NCI-H446 treated with DMSO at 0.1 percent for 48 hours (cell line): ENCODE measurements around the gene MAP2K4.
"Not testable (repeated sequence)": the region's sequence is repeated elsewhere in the genome, so short reads cannot be mapped to it uniquely, and the experiment has no call there.

Source experiments
- DNase-seq: peaks from one replicate; lab custom pipeline; 2025; lab: John Stamatoyannopoulos, UW

Gene MAP2K4

DNA sequence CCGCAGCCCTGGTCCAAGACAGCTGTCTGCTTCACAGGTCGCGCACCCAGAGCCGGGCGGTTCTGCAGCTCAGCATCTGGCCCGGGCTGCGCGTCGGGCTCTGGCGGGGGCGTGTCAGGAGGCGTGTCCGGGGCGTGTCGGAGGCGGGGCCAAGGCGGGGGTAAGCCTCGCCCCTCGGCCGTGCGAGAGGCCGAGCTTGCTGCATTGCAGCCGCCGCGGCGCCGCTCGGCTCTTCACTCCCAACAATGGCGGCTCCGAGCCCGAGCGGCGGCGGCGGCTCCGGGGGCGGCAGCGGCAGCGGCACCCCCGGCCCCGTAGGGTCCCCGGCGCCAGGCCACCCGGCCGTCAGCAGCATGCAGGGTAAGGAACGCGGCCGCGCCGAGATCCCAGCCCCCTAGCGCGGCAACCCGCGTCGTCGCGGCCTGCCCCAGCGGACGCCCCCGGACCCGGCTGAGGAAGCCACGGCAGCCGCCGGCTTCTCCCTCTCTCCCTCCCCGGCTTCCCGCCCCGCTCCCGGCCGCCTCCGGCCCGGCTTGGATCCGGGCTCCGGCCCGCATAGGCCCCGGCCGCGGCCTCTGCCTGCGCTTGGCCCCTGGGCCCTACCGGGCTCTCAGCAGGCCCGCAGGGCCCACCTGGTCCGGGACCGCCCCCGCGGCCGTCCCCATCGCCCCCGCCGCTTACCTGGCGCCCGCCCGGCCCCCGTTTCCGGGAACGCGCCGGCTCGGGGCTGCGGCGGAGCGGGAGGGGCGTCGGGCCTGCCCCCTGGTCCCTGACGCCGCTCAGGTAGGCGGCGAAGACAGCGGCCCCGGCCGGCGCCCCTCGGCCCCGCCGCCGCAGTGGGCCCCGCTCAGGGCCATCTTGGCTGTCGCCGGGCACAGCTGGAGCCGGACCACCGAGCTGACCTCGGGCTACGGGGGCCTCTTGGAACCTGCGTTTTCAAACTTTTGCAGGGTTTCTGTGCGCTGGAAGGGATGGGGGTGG, at the start of gene MAP2K4:
TSS of gene MAP2K4 (plus strand) at position 236 of the 981 bp plus-strand sequence. CDS start at position 246, 10 bp downstream.
- DNase-seq: peak; percentile 14

DNA sequence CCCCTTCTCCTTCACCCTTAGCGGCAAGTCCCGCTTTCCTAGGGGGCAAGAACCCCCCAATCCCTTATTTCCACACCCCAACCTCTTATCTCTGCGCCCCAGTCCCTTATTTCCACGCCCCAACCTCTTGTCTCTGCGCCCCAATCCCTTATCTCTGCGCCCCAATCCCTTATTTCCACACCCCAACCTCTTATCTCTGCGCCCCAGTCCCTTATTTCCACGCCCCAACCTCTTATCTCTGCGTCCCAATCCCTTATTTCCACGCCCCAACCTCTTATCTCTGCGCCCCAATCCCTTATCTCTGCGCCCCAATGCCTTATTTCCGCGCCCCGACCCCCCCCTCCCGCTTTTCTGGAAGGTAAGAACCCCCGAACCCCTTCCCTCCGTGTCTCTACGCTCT, 47.9 kb upstream of the MAP2K4 start:
- DNase-seq: not testable (repeated sequence)

DNA sequence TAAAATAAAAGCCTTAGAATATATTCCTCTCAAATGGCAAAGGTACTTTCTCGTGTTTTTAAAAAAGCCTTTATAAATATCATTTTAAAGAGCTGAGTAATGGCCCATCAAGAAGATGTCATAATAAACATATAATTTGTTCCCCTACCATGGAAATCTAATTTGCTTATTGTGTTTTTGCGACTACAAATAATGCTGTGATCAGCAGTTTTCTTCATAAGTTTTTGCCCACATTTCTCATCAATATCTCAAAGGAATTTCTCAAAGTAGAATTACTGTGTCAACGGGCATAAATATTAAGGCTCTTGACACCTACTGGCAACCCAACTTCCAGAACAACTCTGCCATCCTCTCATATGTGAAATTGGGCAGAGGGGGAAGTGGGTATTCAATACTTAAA, 40.9 kb upstream of the MAP2K4 start:
- no peak for DNase-seq

DNA sequence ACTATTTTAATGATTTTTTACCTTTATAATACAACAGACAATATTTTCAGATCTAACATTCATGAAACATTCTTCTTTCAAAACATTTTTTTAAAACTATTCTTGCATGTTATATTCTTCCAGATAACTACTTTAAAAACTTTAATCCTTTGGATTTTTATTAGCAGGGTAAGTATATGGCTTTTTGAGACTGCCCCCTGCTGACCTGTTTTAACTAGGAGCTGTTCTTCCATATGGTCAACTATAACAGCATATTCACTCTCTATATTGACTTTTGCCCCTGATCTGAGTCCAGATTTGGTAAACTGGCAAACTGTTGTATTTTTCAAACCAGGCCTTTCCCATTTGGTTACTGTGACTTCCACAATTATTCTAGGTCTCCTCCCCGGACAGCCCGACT, 39.9 kb upstream of the MAP2K4 start:
- DNase-seq: no peak

DNA sequence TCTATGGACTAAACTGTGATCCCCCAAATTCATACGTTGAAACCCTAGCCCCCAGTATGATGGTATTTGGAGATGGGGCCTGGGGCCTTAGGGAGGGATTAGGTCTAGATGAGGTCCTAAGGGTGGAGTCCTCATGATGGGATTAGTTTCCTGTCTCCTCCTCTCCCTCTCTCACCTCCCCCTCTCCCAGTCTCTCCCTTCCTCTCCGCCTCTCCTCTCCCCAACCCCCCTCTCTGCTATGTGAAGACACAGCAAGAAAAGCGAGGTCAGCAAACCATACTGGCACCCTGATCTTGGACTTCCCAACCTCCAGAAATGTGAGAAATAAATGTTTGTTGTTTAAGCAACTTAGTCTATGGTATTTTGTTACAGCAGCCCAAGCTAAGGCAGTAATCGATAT, 38.8 kb upstream of the MAP2K4 start:
- DNase-seq: no peak

DNA sequence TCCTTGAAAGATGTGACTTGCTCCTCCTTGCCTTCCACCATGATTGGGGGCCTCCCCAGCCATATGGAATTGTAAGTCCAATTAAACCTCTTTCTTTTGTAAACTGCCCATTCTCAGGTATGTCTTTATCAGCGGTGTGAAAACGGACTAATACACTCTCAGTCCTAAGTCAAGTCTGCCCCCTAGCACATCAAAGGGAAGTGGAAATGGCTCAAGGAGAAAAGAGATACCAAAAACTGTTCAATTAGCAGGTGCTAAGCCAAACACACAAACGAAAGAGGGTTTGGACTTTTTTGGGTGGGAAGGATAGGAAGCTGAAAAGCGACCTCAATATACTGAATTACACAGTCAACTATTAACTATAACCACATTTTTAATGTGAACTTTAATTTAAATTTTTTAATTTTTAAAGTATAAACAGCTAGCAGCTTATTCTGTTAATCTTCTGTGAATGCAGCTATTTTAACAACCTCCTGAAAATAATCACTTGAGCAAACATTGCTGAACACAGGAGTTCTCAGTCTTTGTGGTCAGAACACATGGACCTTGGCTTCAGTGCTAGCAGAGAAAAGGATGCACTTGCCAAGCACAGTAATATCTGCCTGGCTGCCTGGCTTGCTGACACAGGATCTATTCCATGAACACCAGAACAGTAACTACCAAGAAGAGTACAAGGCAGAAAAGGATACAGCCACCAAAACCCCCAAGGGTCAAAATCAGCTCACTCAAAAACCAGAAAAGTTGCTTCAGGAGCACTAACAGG, 34.3 kb upstream of the MAP2K4 start:
- DNase-seq: no peak

DNA sequence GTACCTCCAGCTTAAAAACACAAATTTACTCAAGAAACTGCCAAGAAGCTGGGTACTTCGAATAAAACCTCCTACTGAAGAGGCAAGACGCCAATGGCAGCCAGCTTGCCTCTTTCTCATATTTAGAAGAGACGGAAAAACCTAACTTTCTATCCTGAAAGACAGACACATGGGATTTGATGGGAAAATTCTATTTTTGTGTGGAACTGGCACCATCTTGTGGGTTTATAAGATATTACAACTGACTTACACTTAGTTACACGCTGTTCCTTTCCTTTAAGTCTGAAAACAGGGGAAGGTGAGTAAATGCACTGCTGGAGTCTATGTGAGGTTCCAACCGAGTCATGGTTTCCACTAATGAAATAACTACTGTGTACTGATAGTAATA, 33.7 kb upstream of the MAP2K4 start:
- DNase-seq: no peak

DNA sequence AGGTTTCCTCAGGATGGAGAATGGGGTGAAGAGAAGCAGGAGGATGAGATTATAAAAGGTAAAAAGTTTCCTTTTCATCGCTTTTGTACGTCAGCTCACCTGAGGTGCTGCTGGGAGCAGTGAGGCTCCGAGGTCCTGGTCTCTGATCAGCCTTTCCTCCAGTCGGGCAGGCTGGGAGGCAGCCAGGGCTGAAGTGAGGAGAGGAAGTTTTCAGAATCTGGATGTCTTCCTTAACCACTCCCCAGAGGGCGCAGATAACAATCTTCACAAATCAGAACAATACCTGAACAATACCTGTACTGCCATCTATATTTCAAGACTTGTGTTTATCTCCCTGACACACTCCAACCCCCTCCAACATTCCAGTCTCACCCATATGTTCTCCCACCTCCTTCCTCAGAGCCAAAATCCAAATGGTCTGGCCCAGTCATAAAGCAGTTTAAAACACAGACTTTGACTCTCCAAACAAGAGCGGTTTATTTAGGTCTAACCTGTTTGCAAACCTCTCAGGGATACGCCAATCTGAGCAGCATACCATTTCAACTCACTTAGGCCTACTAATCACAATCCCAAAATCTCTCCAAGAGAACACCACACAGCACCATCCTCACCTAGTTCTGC, 30.2 kb upstream of the MAP2K4 start:
- no peak for DNase-seq

DNA sequence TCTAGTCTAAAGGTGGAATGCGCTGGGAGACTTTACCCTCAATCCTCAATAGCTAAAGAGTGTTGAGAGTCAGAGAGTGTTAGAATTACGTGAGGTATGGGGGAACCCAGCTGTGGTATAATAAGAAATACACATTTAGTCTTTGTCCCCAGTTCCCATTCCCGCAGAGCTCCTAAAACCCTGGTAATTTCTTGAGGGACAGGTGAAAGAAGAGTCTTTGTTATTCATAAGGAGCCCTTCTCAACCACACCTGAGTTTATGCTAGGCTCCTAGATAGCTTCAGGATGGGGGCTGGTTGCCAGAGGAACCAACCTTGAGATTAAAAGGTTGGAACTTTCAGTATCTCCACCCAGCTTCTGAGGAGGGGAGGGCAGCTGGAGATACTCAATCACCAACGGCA, 29.2 kb upstream of the MAP2K4 start:
- no peak for DNase-seq

DNA sequence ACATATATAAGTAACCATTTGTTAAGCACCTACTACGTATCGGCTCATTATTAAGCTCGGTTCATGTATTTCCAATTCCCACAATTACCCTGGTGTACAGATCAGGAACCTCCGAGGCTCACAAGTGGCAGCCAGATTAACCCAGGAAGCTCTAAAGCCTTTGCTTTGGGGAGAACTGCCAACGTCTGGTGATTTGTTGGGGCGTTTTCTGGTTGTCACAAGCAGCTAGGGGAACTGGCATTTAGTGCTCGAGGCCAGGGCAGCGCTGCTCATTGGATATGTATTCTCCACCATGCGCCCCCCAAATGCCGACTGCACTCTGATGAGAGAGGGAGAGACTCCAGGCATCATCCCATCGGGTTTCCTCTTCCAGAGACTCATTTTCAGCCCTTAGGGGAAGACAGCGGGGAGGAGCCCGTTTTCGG, 23.9 kb upstream of the MAP2K4 start:
- DNase-seq: no peak

DNA sequence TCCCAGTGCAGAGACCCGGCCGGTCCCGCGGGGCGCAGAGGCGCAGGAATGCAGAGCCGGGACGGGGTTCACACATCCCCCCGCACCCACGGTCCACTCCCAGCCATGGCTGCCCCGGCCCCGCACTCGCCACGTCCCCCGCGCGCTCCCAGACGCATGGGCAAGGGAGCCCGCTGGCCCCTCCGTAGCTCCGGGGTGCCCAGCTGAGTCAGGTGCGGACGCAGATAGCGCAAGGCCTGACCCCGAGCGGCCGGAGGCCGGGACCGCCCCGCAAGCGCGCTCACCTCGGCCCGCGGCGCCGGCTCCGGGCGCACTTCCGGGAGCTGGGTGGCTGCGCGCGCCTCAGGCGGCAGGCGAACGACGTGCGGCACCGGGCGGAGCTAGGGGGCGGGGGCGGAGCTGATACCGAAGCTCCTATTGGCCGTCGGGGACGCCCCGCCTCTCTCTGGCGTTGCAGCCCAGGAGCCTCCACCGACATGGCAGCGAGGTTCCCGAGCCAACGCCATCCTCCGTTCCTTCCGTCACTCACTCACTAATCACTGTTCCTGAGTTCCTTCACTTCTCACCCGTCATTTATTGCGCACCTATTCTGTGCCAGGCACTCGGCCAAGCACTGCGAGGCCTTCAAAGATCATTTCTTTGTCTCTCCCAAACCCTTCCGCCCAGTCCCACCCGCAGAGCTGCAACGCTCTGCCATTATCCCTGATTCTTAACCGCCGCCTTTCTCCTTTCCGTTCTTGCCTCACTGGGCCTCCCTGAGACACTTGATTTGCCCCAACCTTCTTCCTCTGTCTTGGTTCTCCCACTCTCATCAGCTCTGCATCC, 23.3 kb upstream of the MAP2K4 start, which contains the start of gene ZNF18:
TSS of gene ZNF18 (minus strand) at position 329 of the 825 bp plus-strand sequence. CDS start 4,646 bp downstream, outside the sequence.
- peak; percentile 73 for DNase-seq

DNA sequence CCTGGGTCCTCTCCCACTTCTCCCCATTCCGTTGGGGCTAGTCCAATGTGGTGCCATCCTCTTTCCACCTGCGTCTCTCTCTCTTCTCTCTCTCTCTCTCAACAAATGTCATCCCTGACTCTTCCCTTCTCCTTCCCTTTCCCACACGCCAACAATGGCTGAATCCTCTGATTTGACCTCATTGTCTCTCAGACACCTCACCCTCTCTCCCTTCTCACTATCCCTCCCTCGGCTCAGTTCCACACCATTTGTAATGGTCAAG, 22.8 kb upstream of the MAP2K4 start:
- no peak for DNase-seq

DNA sequence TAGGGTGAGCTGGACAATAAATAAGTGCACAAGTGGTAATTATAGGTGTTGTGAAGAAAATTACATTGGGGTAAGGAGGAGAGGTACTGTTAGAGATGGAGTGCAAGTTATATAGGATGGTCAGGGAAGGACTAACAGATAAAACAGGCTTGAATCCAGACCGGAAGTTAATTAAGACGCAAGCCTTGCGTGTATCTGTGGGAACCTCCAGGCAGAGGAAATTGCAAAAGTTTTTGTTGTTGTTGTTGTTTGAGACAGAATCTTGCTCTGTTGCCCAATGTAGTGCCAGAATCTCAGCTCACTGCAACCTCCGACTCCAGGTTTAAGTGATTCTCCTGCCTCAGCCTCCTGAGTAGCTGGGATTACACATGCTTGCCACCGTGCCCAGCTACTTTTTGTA, 21.0 kb upstream of the MAP2K4 start:
- DNase-seq: no peak

DNA sequence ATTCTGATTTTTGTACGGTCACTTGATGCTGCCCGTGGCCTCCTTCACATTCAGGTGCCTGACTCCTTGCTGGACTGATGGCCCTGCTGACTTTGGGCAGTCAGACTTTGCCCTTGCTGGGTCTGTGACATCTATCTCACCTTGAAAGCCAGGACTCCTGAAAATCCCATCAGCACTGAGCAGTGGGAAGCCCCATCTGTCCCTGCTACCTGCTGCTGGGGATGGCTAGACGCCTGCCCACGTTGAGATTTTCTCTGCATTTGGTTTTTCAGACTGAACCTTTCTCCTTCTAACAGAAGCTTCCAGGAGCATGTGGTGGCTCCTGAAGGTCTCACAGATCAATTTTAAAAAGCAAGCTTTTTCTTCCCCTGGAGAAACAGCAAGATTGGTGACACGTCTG, 13.2 kb upstream of the MAP2K4 start:
- no peak for DNase-seq

DNA sequence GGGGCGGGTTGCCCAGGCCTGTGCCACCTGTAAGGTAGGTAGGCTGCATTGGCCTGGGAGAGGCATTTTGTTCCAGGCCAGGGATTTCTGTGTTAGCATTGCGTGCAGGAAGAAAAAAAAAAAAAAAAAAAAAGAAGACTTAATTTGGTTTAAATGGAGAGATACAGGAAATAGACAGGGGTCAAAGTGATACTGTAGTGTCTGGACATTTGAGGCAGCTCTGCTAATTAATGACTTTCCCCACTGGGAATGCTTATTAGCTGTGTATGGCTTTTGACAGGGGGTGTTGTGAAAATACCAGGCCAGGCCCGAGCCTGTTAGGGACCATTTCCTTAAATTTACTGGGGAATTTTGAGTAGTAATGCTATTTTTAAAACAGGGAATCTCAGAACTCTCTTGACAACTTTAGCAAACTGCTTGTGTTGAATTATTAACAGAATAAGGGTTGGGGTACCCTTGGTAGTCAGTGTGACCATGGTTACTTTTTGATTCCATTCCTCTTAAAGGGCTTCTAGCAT, 1.0 kb downstream of the MAP2K4 start:
- no peak for DNase-seq

DNA sequence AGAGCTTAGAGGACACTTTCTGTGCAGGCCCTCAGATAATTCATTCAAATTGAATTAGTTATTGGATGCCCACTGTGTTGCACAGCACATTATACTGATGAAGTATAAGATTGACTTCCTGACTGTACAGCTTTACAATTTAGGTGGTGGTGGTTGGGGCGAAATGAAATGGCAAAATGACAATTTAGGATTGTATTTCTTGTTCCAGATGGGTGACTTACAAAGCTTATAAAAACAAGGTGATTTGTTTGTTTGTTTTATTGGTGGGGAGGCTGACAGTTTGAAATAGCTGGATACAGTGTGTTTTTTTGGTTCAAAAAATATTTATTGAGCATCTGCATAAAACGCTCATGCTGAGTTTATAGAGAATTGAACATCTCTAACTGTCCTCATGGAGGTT, 1.6 kb downstream of the MAP2K4 start:
- DNase-seq: no peak

DNA sequence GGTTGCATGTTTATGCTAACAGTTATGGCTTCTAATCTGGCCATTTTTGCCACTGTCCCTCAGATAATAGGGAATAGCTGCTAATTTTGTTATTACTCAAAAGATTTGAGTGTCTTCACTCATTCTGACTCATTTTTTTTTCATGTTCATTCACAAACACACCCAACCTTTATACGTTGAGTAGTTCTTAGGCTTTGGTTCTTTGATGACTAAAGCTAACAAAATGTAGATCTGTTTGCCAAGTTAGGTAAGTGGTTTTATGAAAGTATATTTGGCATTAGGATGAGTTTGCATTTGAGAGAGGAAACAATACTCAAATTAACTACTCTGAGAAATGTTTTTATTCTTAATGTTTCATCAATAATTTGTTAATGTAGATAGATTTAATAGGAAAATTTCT, 3.6 kb downstream of the MAP2K4 start:
- DNase-seq: no peak

DNA sequence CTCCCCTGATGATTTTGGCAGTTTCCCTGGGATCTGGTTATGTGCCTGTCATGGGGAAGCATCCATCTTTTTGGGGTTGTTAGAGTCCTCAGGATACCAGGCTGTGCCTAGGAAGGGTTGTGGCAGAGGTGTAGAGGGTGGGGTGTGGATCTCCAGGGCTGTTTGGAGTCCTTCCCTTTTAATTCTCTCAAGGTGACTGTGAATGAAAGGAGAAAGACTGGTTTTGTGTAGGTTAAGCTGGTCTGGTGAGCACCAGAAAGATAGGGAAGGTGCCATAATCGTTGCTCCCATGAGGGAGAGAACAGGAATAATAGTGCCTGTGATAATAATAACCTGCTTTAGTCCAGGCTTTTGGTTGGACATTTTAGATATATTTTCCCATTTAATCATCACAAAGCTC, 7.0 kb downstream of the MAP2K4 start:
- DNase-seq: no peak

DNA sequence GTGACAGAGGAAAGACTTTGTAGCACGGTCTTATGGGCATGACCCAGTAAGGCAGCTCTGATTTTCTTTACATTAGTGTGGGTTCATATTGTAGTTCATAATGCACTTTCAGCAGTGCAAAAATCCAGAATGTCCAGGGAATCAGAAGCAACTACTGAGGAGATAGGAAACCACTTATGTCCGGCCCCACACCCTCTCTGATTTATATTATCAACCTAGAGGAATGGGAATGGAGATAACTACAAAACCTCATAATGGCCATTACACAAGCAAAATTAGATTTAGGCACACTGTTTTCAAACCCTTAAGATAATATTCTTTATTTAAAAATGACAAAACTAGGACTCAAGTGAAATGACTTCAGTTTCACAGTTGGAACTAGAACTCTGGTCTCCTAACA, 7.9 kb downstream of the MAP2K4 start:
- no peak for DNase-seq

DNA sequence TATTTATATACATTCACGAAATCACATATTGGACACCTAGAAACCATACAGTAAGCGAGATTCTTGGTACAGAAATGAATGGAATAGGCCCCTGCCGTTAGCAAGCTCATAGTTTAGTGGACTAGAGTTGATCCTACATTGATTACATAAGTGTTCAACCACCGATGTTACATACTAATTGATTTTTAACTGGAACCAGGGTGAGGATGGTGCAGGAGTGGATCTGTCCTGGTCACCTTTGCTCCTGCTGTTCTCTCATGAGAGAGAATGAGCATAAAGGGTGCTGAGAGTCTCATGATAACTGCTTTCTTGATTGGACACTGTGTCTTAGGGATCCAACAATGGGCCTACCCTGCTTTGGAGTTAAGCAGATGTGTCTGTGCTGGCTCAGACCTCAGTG, 13.9 kb downstream of the MAP2K4 start:
- no peak for DNase-seq

DNA sequence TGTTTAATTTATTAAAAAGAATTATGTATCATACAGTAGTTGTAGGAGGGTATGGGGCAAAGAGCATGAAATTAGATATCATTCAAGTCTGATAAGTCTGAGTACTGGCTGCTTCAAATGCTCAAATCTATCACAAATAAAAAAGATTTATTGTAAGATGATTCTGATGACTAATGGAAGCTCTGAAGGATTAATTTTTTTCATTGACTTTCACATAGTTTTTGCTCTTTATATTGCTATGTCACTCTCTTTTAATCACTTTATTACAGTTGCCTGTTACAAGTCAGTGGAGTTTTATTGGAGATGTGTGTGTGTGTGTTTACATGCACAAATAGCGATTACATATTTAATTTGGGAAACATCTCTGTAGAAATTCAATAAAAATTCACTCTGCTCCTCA, 15.0 kb downstream of the MAP2K4 start:
- no peak for DNase-seq

DNA sequence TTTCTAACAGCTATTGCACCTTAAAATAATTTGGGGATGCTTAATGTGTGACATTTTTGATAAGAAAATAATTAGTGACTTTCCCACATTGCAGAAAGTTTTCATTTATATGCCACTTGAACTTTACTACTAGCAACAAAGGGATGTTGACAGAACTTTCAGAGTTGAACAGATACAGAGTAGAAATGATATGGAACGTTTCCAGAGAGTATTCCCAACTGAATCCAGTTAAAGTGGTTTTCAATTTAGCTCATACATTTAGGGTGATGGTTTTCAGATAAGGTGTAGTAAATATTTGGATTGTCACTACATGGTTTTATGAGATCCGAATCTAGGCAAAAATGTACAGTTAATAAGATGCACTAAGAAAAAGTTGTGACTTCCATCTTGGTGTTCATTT, 17.3 kb downstream of the MAP2K4 start:
- DNase-seq: no peak
